Measurements from ENCODE around the gene TSPEAR. TPM values are rescaled to one million over a fixed set of nuclear protein-coding genes. Genes with fewer than 3 reads are reported as not detected.

Gene TSPEAR
- total and polyA plus RNA-seq, 4 donors, result 0.24 to 0.66 (median 0.33) TPM; not detected in 1

- Histone ChIP-seq H3K36me3 (ENCODE audit: control insufficient read depth, insufficient read depth, low read length) (no peaks in the 10 kb centered on the region), H3K9me3 (ENCODE audit: control insufficient read depth, insufficient read depth, low read length) (peaks cover 10% of the 10 kb centered on the region), H3K27me3 (ENCODE audit: control insufficient read depth, insufficient read depth, low read length) (no peaks in the 10 kb centered on the region), H3K4me1 (ENCODE audit: control insufficient read depth, insufficient read depth, low read length) (no peaks in the 10 kb centered on the region), H3K4me3 (ENCODE audit: low read depth, low read length) (no peak overlapping the region), H3K27ac (ENCODE audit: low read depth, low read length) (no peak overlapping the region)
- peak in 1 of 6 donors; percentile 50 for DNase-seq (ENCODE audit: low read depth in 4 of 6, low spot score in 6 of 6)
- WGBS (ENCODE audit: insufficient coverage), result no CpG with 5 or more reads among the region's 1 CpG
Observed at GRCh38 chr21:44742418-44743153, 31.2 kb upstream of the TSPEAR start.

GRCh38 chr21:44741921-44742320 lies 30.5 kb upstream of the TSPEAR start:
- H3K9me3 ChIP-seq (ENCODE audit: control insufficient read depth, insufficient read depth, low read length), result peaks cover 13% of the 10 kb centered on the region
- H3K4me3 ChIP-seq (ENCODE audit: low read depth, low read length), result no peak overlapping the region
- no peak overlapping the region for H3K27ac ChIP-seq (ENCODE audit: low read depth, low read length)
- H3K27me3 ChIP-seq (ENCODE audit: control insufficient read depth, insufficient read depth, low read length), result no peaks in the 10 kb centered on the region
- no peaks in the 10 kb centered on the region for H3K4me1 ChIP-seq (ENCODE audit: control insufficient read depth, insufficient read depth, low read length)
- H3K36me3 ChIP-seq (ENCODE audit: control insufficient read depth, insufficient read depth, low read length), result no peaks in the 10 kb centered on the region
- no peak for DNase-seq (ENCODE audit: low read depth in 4 of 6, low spot score in 6 of 6)
- WGBS (ENCODE audit: insufficient coverage), result no CpG with 5 or more reads among the region's 3 CpGs

GRCh38 chr21:44740742-44741141 lies 29.4 kb upstream of the TSPEAR start:
- H3K4me3 ChIP-seq (ENCODE audit: low read depth, low read length), result no peak overlapping the region
- WGBS (ENCODE audit: insufficient coverage), result 87% methylated on average over 4 of the region's 7 CpGs
- H3K36me3 ChIP-seq (ENCODE audit: control insufficient read depth, insufficient read depth, low read length), result no peaks in the 10 kb centered on the region
- H3K9me3 ChIP-seq (ENCODE audit: control insufficient read depth, insufficient read depth, low read length), result peaks cover 18% of the 10 kb centered on the region
- no peak overlapping the region for H3K27ac ChIP-seq (ENCODE audit: low read depth, low read length)
- no peaks in the 10 kb centered on the region for H3K27me3 ChIP-seq (ENCODE audit: control insufficient read depth, insufficient read depth, low read length)
- no peak for DNase-seq (ENCODE audit: low read depth in 4 of 6, low spot score in 6 of 6)
- H3K4me1 ChIP-seq (ENCODE audit: control insufficient read depth, insufficient read depth, low read length), result no peaks in the 10 kb centered on the region

- no CpG with 5 or more reads among the region's 1 CpG for WGBS (ENCODE audit: insufficient coverage)
- H3K9me3 ChIP-seq (ENCODE audit: control insufficient read depth, insufficient read depth, low read length), result peaks cover 18% of the 10 kb centered on the region
- H3K4me1 ChIP-seq (ENCODE audit: control insufficient read depth, insufficient read depth, low read length), result no peaks in the 10 kb centered on the region
- H3K4me3 ChIP-seq (ENCODE audit: low read depth, low read length), result no peak overlapping the region
- H3K27ac ChIP-seq (ENCODE audit: low read depth, low read length), result no peak overlapping the region
- no peak for DNase-seq (ENCODE audit: low read depth in 4 of 6, low spot score in 6 of 6)
- no peaks in the 10 kb centered on the region for H3K27me3 ChIP-seq (ENCODE audit: control insufficient read depth, insufficient read depth, low read length)
- no peaks in the 10 kb centered on the region for H3K36me3 ChIP-seq (ENCODE audit: control insufficient read depth, insufficient read depth, low read length)
Observed at GRCh38 chr21:44739316-44739715, 27.9 kb upstream of the TSPEAR start.

DNA sequence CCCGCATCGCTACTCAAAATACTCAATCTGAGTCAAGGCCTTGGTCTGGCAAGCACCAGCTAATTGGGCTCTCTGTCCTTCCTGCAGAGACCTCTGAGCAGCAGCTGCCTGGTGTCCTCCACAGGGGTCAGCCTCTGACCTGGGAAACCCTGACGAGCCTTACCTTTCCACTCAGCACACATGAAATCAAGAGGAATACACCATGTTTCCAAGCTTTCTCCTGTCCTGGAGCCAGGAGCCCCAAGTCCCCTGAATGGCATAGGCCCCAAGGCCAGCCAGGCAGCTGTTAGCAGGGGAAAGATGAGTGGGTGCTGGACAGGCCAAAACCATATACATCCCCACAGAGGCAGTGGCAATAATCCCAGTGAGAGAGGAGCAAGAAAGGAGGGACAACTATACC lies 27.2 kb upstream of the TSPEAR start:
- DNase-seq (ENCODE audit: low read depth in 4 of 6, low spot score in 6 of 6), result no peak
- Histone ChIP-seq H3K4me1 (ENCODE audit: control insufficient read depth, insufficient read depth, low read length) (no peaks in the 10 kb centered on the region), H3K4me3 (ENCODE audit: low read depth, low read length) (no peak overlapping the region), H3K27ac (ENCODE audit: low read depth, low read length) (no peak overlapping the region), H3K9me3 (ENCODE audit: control insufficient read depth, insufficient read depth, low read length) (peaks cover 18% of the 10 kb centered on the region), H3K27me3 (ENCODE audit: control insufficient read depth, insufficient read depth, low read length) (no peaks in the 10 kb centered on the region), H3K36me3 (ENCODE audit: control insufficient read depth, insufficient read depth, low read length) (no peaks in the 10 kb centered on the region)
- WGBS (ENCODE audit: insufficient coverage), result 96% methylated on average over 2 of the region's 3 CpGs

DNA sequence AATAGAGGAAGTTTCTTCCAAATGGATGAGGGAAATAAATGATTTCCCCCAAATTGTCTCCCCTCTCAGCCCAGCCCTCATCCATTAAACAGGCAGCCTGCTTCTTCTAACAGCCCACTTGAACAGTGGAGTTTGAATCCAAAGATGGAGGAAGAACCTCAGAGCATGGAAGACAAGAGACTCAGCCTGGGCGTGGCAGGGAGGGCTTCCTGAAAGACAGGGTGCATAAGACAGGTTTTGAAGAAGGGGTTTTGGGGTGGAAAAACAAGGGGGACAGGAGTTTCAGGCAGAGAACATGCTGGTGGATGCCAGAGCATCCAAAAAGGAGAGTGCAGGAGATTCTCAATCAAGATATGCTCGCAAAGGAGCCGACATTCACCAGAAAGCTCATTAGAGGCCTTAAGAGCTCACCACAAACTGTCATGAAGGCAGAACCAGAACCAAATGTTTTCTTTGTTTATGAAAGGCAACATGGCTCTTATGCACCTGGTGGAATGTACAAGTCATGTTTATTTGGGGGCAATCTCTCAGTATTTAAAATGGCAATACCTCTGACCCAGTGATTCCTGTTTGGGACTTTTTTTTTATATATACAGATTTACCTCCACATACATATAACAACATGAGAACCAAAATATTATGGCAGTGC lies 26.5 kb upstream of the TSPEAR start:
- WGBS (ENCODE audit: insufficient coverage), result 75% methylated on average over 3 of the region's 3 CpGs
- DNase-seq (ENCODE audit: low read depth in 4 of 6, low spot score in 6 of 6), result peak in 1 of 6 donors; percentile 20
- no peaks in the 10 kb centered on the region for H3K27me3 ChIP-seq (ENCODE audit: control insufficient read depth, insufficient read depth, low read length)
- H3K27ac ChIP-seq (ENCODE audit: low read depth, low read length), result no peak overlapping the region
- no peaks in the 10 kb centered on the region for H3K36me3 ChIP-seq (ENCODE audit: control insufficient read depth, insufficient read depth, low read length)
- peaks cover 18% of the 10 kb centered on the region for H3K9me3 ChIP-seq (ENCODE audit: control insufficient read depth, insufficient read depth, low read length)
- H3K4me3 ChIP-seq (ENCODE audit: low read depth, low read length), result no peak overlapping the region
- no peaks in the 10 kb centered on the region for H3K4me1 ChIP-seq (ENCODE audit: control insufficient read depth, insufficient read depth, low read length)

DNA sequence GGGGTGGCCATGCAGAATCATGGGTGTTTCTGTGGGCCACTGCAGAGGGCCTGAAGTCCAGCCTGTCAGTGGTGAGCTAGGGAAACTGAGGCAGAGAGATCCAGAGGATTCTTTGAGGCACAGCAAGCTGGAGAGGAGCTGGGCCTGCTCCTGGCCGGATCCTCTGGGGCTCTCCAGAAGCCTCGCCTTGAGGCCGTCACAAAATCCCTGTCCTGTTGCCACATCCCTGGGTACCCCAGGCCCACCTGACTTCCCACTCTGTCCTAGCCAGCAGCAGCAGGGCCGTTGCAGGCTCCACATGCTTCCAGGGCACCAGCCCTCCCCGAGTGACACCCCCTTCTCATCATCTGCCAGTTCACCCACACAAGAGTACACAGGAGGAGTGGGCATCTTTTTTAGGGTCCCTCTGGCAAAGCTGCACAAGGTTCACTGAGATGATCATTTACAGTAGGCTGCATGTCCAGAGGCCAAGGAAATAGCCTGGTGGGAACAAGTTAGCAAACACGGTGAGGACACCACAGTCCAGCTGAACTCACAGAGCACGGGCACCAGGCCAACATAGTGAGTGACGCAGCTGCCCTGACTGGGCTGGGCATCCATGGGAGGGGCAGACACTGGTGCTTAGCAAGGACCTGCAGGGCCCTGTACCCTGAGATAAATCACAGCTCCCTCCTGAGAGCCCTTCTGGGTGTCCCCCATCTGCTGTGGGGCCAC lies 25.1 kb upstream of the TSPEAR start:
- H3K4me1 ChIP-seq (ENCODE audit: control insufficient read depth, insufficient read depth, low read length), result no peaks in the 10 kb centered on the region
- H3K9me3 ChIP-seq (ENCODE audit: control insufficient read depth, insufficient read depth, low read length), result peaks cover 18% of the 10 kb centered on the region
- no peak overlapping the region for H3K27ac ChIP-seq (ENCODE audit: low read depth, low read length)
- no peak overlapping the region for H3K4me3 ChIP-seq (ENCODE audit: low read depth, low read length)
- 92% methylated on average over 8 of the region's 8 CpGs for WGBS (ENCODE audit: insufficient coverage)
- no peaks in the 10 kb centered on the region for H3K36me3 ChIP-seq (ENCODE audit: control insufficient read depth, insufficient read depth, low read length)
- no peaks in the 10 kb centered on the region for H3K27me3 ChIP-seq (ENCODE audit: control insufficient read depth, insufficient read depth, low read length)
- DNase-seq (ENCODE audit: low read depth in 4 of 6, low spot score in 6 of 6), result no peak

DNA sequence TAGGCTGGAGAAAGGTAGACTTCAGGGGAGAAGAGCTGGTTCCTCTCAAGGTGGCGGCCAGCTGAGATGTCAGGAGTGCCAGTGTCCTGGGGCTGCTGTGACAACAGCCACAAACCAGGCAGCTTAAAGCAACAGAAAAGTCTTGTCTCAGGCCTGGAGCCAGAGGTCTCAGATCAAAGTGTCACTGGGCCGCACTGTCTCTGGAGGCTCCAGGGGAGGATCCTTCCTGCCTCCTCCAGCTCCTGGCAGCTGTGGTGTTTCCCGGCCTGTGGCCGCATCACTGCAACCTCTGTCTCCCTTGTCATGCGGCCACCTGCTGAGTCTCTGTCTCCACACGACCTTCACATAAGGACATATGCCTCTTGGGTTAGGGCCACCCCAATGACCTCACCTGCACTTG lies 24.4 kb upstream of the TSPEAR start:
- Histone ChIP-seq H3K27ac (ENCODE audit: low read depth, low read length) (no peak overlapping the region), H3K36me3 (ENCODE audit: control insufficient read depth, insufficient read depth, low read length) (no peaks in the 10 kb centered on the region), H3K4me3 (ENCODE audit: low read depth, low read length) (no peak overlapping the region), H3K27me3 (ENCODE audit: control insufficient read depth, insufficient read depth, low read length) (no peaks in the 10 kb centered on the region), H3K9me3 (ENCODE audit: control insufficient read depth, insufficient read depth, low read length) (peaks cover 18% of the 10 kb centered on the region), H3K4me1 (ENCODE audit: control insufficient read depth, insufficient read depth, low read length) (no peaks in the 10 kb centered on the region)
- DNase-seq (ENCODE audit: low read depth in 4 of 6, low spot score in 6 of 6), result no peak
- WGBS (ENCODE audit: insufficient coverage), result 77% methylated on average over 6 of the region's 6 CpGs

DNA sequence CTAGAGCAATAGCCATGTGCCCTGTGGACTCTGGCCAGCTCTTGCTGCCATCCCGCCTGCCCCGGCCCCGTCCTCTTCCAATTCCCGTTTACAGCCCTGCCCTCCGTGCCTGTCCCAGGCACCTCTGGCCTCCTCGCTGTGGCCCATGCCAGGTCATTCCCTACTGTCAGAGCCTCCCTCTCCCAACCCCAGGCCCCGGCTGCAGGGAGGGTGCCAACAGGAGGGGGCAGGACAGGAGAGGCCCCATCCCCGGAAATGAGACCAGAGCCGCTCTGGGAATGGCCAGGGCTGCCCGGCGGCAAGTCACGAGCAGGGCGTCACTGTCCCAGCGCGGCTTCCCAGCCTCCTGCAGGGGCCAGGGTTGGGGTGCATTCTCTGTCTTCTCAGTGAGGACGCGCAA lies 23.5 kb upstream of the TSPEAR start:
- Histone ChIP-seq H3K27ac (ENCODE audit: low read depth, low read length) (no peak overlapping the region), H3K9me3 (ENCODE audit: control insufficient read depth, insufficient read depth, low read length) (peaks cover 18% of the 10 kb centered on the region), H3K36me3 (ENCODE audit: control insufficient read depth, insufficient read depth, low read length) (no peaks in the 10 kb centered on the region), H3K4me3 (ENCODE audit: low read depth, low read length) (no peak overlapping the region), H3K4me1 (ENCODE audit: control insufficient read depth, insufficient read depth, low read length) (no peaks in the 10 kb centered on the region), H3K27me3 (ENCODE audit: control insufficient read depth, insufficient read depth, low read length) (no peaks in the 10 kb centered on the region)
- no peak for DNase-seq (ENCODE audit: low read depth in 4 of 6, low spot score in 6 of 6)
- 96% methylated on average over 17 of the region's 17 CpGs for WGBS (ENCODE audit: insufficient coverage)
